Type B pancreatic cell (in vitro differentiated cells): ENCODE data around the gene BRAT1. TPM values are rescaled to one million over a fixed set of nuclear protein-coding genes. Genes with fewer than 3 reads are reported as not detected.

ENCODE experiments used
- DNase-seq: peaks from one replicate; pipeline ENCODE4 v3.0.0; 2021; ENCODE audit warnings: mixed read lengths; ENCODE audit not compliant: unreplicated experiment; ENCODE audit errors: extremely low spot score
- H3K27ac Mint-ChIP-seq: 2 replicates; pipeline ENCODE4 v1.8.0; 2021; ENCODE audit warnings: mild to moderate bottlenecking, mixed read lengths
- H3K27me3 Mint-ChIP-seq: 2 replicates; pipeline ENCODE4 v1.8.0; 2021; ENCODE audit warnings: mixed read lengths
- H3K36me3 Mint-ChIP-seq: 2 replicates; pipeline ENCODE4 v1.8.0; 2021; ENCODE audit warnings: mixed read lengths
- H3K4me1 Mint-ChIP-seq: one replicate; pipeline ENCODE4 v1.8.0; 2021; ENCODE audit warnings: mixed read lengths; ENCODE audit not compliant: unreplicated experiment
- H3K4me3 Mint-ChIP-seq: 2 replicates; pipeline ENCODE4 v1.8.0; 2021; ENCODE audit warnings: mild to moderate bottlenecking, mixed read lengths
- H3K9me3 Mint-ChIP-seq: 2 replicates; pipeline ENCODE4 v1.8.0; 2021; ENCODE audit warnings: mixed read lengths
- total RNA-seq: library from RNA; stranded (reverse); gene quantifications from 2 replicates; pipeline ENCODE4 v1.2.1, GENCODE V29; 2021; ENCODE audit warnings: low replicate concordance
- TF ChIP-seq, protein P1 (sequence below): fragments of 200-600 bp; sonication (generic); conservative IDR thresholded peaks from 2 replicates; pipeline ENCODE4 v1.5.0; 2021; ENCODE audit warnings: antibody characterized with exemption, mild to moderate bottlenecking

The BRAT1 gene
- total RNA-seq, 1 donor from 2014 or later, result 40.3 TPM

DNA sequence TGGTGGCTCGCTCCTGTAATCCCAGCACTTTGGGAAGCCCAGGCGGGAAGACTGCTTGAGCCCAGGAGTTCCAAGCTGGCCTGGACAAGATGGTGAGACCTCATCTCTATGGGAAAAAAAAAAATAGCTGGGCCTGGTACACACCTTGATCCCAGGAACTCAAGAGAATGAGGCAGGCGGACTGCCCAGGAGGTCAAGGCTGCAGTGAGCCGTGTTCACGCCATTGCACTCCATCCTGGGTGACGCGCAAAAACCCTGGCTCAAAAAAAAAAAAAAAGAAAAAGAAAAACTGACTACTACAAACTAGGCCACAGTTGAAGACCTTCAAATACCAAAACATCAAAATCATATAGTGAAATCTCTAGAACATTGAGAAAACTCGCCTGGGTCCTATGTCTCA is 3.9 kb downstream of the BRAT1 start:
- no peak overlapping the region for H3K4me3 Mint-ChIP-seq
- H3K4me1 Mint-ChIP-seq, result peaks cover 14% of the 10 kb centered on the region
- H3K36me3 Mint-ChIP-seq, result peaks cover 8% of the 10 kb centered on the region
- no peaks in the 10 kb centered on the region for H3K27me3 Mint-ChIP-seq
- no peaks in the 10 kb centered on the region for H3K9me3 Mint-ChIP-seq
- H3K27ac Mint-ChIP-seq, result no peak overlapping the region
- DNase-seq, result no peak
- TF ChIP-seq, protein P1, sequence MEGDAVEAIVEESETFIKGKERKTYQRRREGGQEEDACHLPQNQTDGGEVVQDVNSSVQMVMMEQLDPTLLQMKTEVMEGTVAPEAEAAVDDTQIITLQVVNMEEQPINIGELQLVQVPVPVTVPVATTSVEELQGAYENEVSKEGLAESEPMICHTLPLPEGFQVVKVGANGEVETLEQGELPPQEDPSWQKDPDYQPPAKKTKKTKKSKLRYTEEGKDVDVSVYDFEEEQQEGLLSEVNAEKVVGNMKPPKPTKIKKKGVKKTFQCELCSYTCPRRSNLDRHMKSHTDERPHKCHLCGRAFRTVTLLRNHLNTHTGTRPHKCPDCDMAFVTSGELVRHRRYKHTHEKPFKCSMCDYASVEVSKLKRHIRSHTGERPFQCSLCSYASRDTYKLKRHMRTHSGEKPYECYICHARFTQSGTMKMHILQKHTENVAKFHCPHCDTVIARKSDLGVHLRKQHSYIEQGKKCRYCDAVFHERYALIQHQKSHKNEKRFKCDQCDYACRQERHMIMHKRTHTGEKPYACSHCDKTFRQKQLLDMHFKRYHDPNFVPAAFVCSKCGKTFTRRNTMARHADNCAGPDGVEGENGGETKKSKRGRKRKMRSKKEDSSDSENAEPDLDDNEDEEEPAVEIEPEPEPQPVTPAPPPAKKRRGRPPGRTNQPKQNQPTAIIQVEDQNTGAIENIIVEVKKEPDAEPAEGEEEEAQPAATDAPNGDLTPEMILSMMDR, result no peak

GRCh38 chr7:2546776-2547586 is 8.3 kb downstream of the BRAT1 start:
- no peaks in the 10 kb centered on the region for H3K4me1 Mint-ChIP-seq
- H3K9me3 Mint-ChIP-seq, result no peaks in the 10 kb centered on the region
- no peaks in the 10 kb centered on the region for H3K27me3 Mint-ChIP-seq
- no peak overlapping the region for H3K4me3 Mint-ChIP-seq
- peaks cover 4% of the 10 kb centered on the region for H3K36me3 Mint-ChIP-seq
- no peak for DNase-seq
- TF ChIP-seq, protein P1, result no peak
- no peak overlapping the region for H3K27ac Mint-ChIP-seq

DNA sequence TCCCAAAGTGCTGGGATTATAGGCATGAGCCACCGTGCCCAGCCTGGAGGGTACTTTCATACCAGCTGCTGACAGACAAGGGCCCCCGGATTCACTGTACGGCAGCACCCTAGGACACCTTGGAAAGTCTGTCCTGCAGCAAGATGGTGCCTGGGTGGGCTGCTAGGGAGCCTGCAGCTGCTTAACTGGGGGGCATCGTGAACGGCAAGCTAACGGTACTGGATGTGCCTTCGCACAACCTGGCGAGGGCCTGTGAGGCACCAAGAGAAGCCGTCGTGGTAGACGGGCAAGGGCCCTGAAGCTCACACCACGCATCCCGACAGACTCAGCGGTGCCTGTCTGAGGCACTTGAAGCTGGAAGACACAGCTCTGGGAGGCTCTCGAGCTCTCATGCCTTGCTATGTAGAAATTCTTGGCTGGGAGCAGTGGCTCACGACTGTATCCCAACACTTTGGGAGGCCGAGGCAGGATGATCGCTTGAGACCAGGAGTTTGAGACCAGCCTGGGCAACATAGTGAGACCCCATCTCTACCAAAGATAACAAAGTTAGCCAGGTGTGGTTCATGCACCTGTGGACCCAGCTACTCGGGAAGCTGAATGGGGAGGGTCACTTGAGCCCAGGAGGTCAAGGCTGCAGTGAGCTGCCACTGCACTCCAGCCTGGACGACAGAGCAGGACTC is 9.4 kb downstream of the BRAT1 start:
- no peaks in the 10 kb centered on the region for H3K9me3 Mint-ChIP-seq
- H3K4me3 Mint-ChIP-seq, result no peak overlapping the region
- no peaks in the 10 kb centered on the region for H3K27me3 Mint-ChIP-seq
- TF ChIP-seq, protein P1, result no peak
- DNase-seq, result no peak
- H3K27ac Mint-ChIP-seq, result no peak overlapping the region
- H3K4me1 Mint-ChIP-seq, result no peaks in the 10 kb centered on the region
- H3K36me3 Mint-ChIP-seq, result peaks cover 4% of the 10 kb centered on the region

GRCh38 chr7:2544541-2545188 is 10.7 kb downstream of the BRAT1 start:
- DNase-seq, result no peak
- H3K9me3 Mint-ChIP-seq, result no peaks in the 10 kb centered on the region
- TF ChIP-seq, protein P1, result no peak
- no peak overlapping the region for H3K4me3 Mint-ChIP-seq
- H3K27ac Mint-ChIP-seq, result no peak overlapping the region
- H3K4me1 Mint-ChIP-seq, result no peaks in the 10 kb centered on the region
- H3K36me3 Mint-ChIP-seq, result peaks cover 4% of the 10 kb centered on the region
- H3K27me3 Mint-ChIP-seq, result no peaks in the 10 kb centered on the region

GRCh38 chr7:2542916-2543871 is 12.1 kb downstream of the BRAT1 start:
- H3K27ac Mint-ChIP-seq, result no peak overlapping the region
- no peak overlapping the region for H3K4me3 Mint-ChIP-seq
- H3K27me3 Mint-ChIP-seq, result no peaks in the 10 kb centered on the region
- DNase-seq, result no peak
- H3K36me3 Mint-ChIP-seq, result peaks cover 3% of the 10 kb centered on the region
- H3K9me3 Mint-ChIP-seq, result no peaks in the 10 kb centered on the region
- no peaks in the 10 kb centered on the region for H3K4me1 Mint-ChIP-seq
- TF ChIP-seq, protein P1, result no peak
